PFSK-1 (cell line): Measurements from ENCODE around the gene NDST4.

Experiments
- FOXP2 ChIP-seq: optimal IDR thresholded peaks from 2 replicates; pipeline ENCODE3; 2011; ENCODE audit warnings: borderline replicate concordance, control low read depth, inconsistent platforms; ENCODE audit not compliant: insufficient read depth; ENCODE audit errors: extremely low read length, extremely low read depth
- POLR2AphosphoS5 ChIP-seq: IDR thresholded peaks from 2 replicates; pipeline ENCODE4 v1.6.1; 2012; ENCODE audit warnings: low read depth, mild to moderate bottlenecking, control low read depth, low read length, moderate library complexity
- REST ChIP-seq, 2 experiments: IDR thresholded peaks; 2 replicates each; pipeline versions ENCODE4 v1.6.1 to v1.8.0; 2011 to 2012; ENCODE audit warnings: low read depth in 2 of 2, low read length in 2 of 2, control low read depth in 1 of 2, inconsistent platforms in 1 of 2, mild to moderate bottlenecking in 1 of 2, moderate library complexity in 1 of 2; ENCODE audit not compliant: insufficient read depth in 1 of 2
- SIN3A ChIP-seq: IDR thresholded peaks from 2 replicates; pipeline ENCODE4 v1.6.1; 2012; ENCODE audit warnings: mild to moderate bottlenecking, low read length, moderate library complexity, borderline replicate concordance; ENCODE audit not compliant: insufficient read depth
- TAF1 ChIP-seq: IDR thresholded peaks from 2 replicates; pipeline ENCODE4 v1.6.1; 2012; ENCODE audit warnings: low read length, control low read depth, borderline replicate concordance; ENCODE audit not compliant: insufficient read depth

The NDST4 gene

GRCh38 chr4:114886761-114887160, 226.7 kb downstream of the NDST4 start:
- TF ChIP-seq FOXP2 (no peak), TAF1 (no peak), POLR2AphosphoS5 (no peak), REST (IDR thresholded peaks at IDR 0.05; ENCODE audit: insufficient read depth in 1 of 2, low read depth in 2 of 2, low read length in 2 of 2) (no peak), SIN3A (no peak)

GRCh38 chr4:114883641-114884040, 229.8 kb downstream of the NDST4 start:
- TF ChIP-seq POLR2AphosphoS5 (no peak), SIN3A (no peak), REST (IDR thresholded peaks at IDR 0.05; ENCODE audit: insufficient read depth in 1 of 2, low read depth in 2 of 2, low read length in 2 of 2) (no peak), TAF1 (no peak), FOXP2 (no peak)

- no peak for TF ChIP-seq POLR2AphosphoS5
- no peak for TF ChIP-seq REST (IDR thresholded peaks at IDR 0.05; ENCODE audit: insufficient read depth in 1 of 2, low read depth in 2 of 2, low read length in 2 of 2)
- no peak for TF ChIP-seq SIN3A
- no peak for TF ChIP-seq FOXP2
- TF ChIP-seq TAF1, result no peak
Observed at GRCh38 chr4:114879916-114880669, 233.3 kb downstream of the NDST4 start.

- TF ChIP-seq TAF1 (no peak), SIN3A (no peak), POLR2AphosphoS5 (no peak), REST (IDR thresholded peaks at IDR 0.05; ENCODE audit: insufficient read depth in 1 of 2, low read depth in 2 of 2, low read length in 2 of 2) (no peak), FOXP2 (no peak)
Observed at GRCh38 chr4:114875630-114876029, 237.8 kb downstream of the NDST4 start.

GRCh38 chr4:114874321-114874720, 239.1 kb downstream of the NDST4 start:
- TF ChIP-seq FOXP2 (no peak), POLR2AphosphoS5 (no peak), SIN3A (no peak), TAF1 (no peak), REST (IDR thresholded peaks at IDR 0.05; ENCODE audit: insufficient read depth in 1 of 2, low read depth in 2 of 2, low read length in 2 of 2) (no peak)
